Daoy (cell line): ENCODE results near the gene ACTL10. TPM values are rescaled to one million over a fixed set of nuclear protein-coding genes. Genes with fewer than 3 reads are reported as not detected.

Source experiments
- DNase-seq: peaks from one replicate; pipeline ENCODE4 v3.0.0-alpha.2; 2015; ENCODE audit warnings: low read depth
- total RNA-seq: library from RNA; depleted of rRNA; stranded (reverse); fragments of >200 nt; shearing (Covaris generic); gene quantifications from 2 replicates; pipeline ENCODE4 v1.2.3, GENCODE V29; 2014

ACTL10 gene
- total RNA-seq, 1 experiment from 2014 or later: 0.06 TPM

GRCh38 chr20:33663161-33664084 lies 3.3 kb upstream of the ACTL10 start:
- peak; percentile 90 for DNase-seq

- DNase-seq: no peak
These were observed 2.5 kb upstream of the ACTL10 start for GRCh38 chr20:33664085-33664761.

GRCh38 chr20:33664762-33665144 lies 2.0 kb upstream of the ACTL10 start:
- DNase-seq: no peak

GRCh38 chr20:33667245-33667675 lies 517 bp downstream of the ACTL10 start:
- peak; percentile 64 for DNase-seq

GRCh38 chr20:33667676-33668465 lies 1.1 kb downstream of the ACTL10 start:
- peak; percentile 90 for DNase-seq

GRCh38 chr20:33668466-33669155 lies 1.9 kb downstream of the ACTL10 start:
- no peak for DNase-seq

GRCh38 chr20:33669224-33669623 lies 2.5 kb downstream of the ACTL10 start:
- DNase-seq: no peak

- DNase-seq: no peak
These were observed 3.3 kb downstream of the ACTL10 start for GRCh38 chr20:33669873-33670640.

- DNase-seq: no peak
These were observed 4.2 kb downstream of the ACTL10 start for GRCh38 chr20:33670715-33671499.

- no peak for DNase-seq
These were observed 5.0 kb downstream of the ACTL10 start for GRCh38 chr20:33671573-33672288.

- DNase-seq: no peak
These were observed 5.8 kb downstream of the ACTL10 start for GRCh38 chr20:33672426-33673113.

GRCh38 chr20:33673114-33673409 lies 6.3 kb downstream of the ACTL10 start:
- no peak for DNase-seq

GRCh38 chr20:33673410-33674293 lies 6.9 kb downstream of the ACTL10 start:
- peak; percentile 31 for DNase-seq

GRCh38 chr20:33674294-33675135 lies 7.8 kb downstream of the ACTL10 start, which contains the start of gene NECAB3:
NECAB3 (minus strand) TSS chr20:33674428; CDS start chr20:33674352, 76 bp downstream.
- peak; percentile 83 for DNase-seq

GRCh38 chr20:33675136-33675959 lies 8.6 kb downstream of the ACTL10 start:
- DNase-seq: no peak

GRCh38 chr20:33676121-33676520 lies 9.4 kb downstream of the ACTL10 start:
- DNase-seq: no peak
